ENCODE data around the gene MTERF2. TPM values are rescaled to one million over a fixed set of nuclear protein-coding genes. Genes with fewer than 3 reads are reported as not detected.

The MTERF2 gene
- total RNA-seq, 1 experiment from 2014 or later, result 7.8 TPM

DNA sequence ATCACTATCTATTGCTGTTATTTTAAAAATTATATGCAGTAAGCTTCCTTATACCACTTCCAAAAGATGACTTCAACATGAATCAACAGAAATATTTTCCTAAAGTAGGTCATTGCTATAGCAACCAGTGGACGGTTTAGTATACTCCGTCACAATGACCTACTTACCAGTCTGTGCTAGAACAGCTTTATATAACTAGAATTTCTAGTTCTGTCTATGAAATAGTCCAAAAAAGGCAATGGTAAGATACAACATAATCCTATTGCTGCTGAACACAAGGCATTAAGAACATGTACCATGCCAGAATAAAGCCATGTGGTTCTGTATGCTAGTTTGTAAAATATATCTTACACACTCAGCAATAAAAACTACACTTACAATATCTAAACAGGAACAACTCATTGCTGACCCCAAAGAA, 40.7 kb upstream of the MTERF2 start:
- no peaks in the 10 kb centered on the region for H3K36me3 ChIP-seq (ENCODE audit: control insufficient read depth in 1 of 2, insufficient read depth in 2 of 2, low read length in 2 of 2)
- H3K9ac ChIP-seq (ENCODE audit: low read length), result no peak overlapping the region
- H2AFZ ChIP-seq (ENCODE audit: low read depth, low read length, poor library complexity, severe bottlenecking), result no peak overlapping the region
- DNase-seq (ENCODE audit: low read depth, low spot score) (peak; percentile 52), ATAC-seq (peak; percentile 61)
- ChIA-PET POLR2A (no interaction called here), RAD21 (ENCODE audit: low non-redundant PET in 1 of 2, low total read pairs in 2 of 2, uncharacterized antibody in 2 of 2, unreplicated experiment in 2 of 2) (no interaction called here), CTCF (no interaction called here)
- H3K4me2 ChIP-seq (ENCODE audit: low read length), result peak overlapping the region; percentile 47
- no peaks in the 10 kb centered on the region for H4K20me1 ChIP-seq (ENCODE audit: insufficient read depth)
- no peaks in the 10 kb centered on the region for H3K9me2 ChIP-seq (ENCODE audit: insufficient read depth)
- no peaks in the 10 kb centered on the region for H3K79me2 ChIP-seq (ENCODE audit: insufficient read depth, low read length)
- no peak overlapping the region for H3K4me3 ChIP-seq (replicated peaks in 1 of 2; ENCODE audit: low read depth in 1 of 2, low read length in 2 of 2)
- BruUV-seq (replicated peaks), result no TSS peak
- H3K4me1 ChIP-seq (ENCODE audit: control insufficient read depth in 1 of 2, insufficient read depth in 2 of 2, low read length in 2 of 2), result peaks cover 2 to 13% of the 10 kb centered on the region in 2 experiments; a peak in 3 of 4 replicates
- no peaks in the 10 kb centered on the region for H3K27me3 ChIP-seq (ENCODE audit: insufficient read depth, low read length)
- intact Hi-C loops (cut with micrococcal nuclease), result no loop called here
- H3K9me3 ChIP-seq (ENCODE audit: control insufficient read depth in 1 of 2, insufficient read depth in 1 of 2, low read depth in 1 of 2, low read length in 2 of 2), result no peaks in the 10 kb centered on the region
- no peak overlapping the region for H3K27ac ChIP-seq (ENCODE audit: low read depth, low read length)
- TF ChIP-seq SRF (IDR thresholded peaks at IDR 0.05; ENCODE audit: low read depth), result peak; percentile 34; the same call in 1 of the 2 replicates
- TF ChIP-seq RAD21 (IDR thresholded peaks at IDR 0.05; ENCODE audit: low read depth), result no peak
- TF ChIP-seq CEBPB (IDR thresholded peaks at IDR 0.05; ENCODE audit: low read depth), result peak; percentile 34; the same call in 1 of the 2 replicates
- TF ChIP-seq FOSL1 (IDR thresholded peaks at IDR 0.05; ENCODE audit: low read depth), result peak; percentile 72
- no peak for TF ChIP-seq POLR2A (IDR thresholded peaks at IDR 0.05; ENCODE audit: borderline replicate concordance, extremely low read depth, insufficient read depth, insufficient read length)
- TF ChIP-seq ZBTB33 (IDR thresholded peaks at IDR 0.05; ENCODE audit: extremely low read depth, insufficient replicate concordance, low read length), result no peak
- peak; percentile 54 for TF ChIP-seq JUND (IDR thresholded peaks at IDR 0.05)
- TF ChIP-seq SP1 (IDR thresholded peaks at IDR 0.05; ENCODE audit: low read depth), result peak; percentile 58
- no peak for TF ChIP-seq SIN3A (IDR thresholded peaks at IDR 0.05; ENCODE audit: low read depth)
